Measurements from ENCODE around the gene MPV17L2. TPM values are rescaled to one million over a fixed set of nuclear protein-coding genes. Genes with fewer than 3 reads are reported as not detected.
A peak's percentile ranks its signal among the peaks of the same experiment; 100 is the strongest.

MPV17L2 gene
- polyA plus RNA-seq, 1 donor from 2014 or later: 17.7 TPM

DNA sequence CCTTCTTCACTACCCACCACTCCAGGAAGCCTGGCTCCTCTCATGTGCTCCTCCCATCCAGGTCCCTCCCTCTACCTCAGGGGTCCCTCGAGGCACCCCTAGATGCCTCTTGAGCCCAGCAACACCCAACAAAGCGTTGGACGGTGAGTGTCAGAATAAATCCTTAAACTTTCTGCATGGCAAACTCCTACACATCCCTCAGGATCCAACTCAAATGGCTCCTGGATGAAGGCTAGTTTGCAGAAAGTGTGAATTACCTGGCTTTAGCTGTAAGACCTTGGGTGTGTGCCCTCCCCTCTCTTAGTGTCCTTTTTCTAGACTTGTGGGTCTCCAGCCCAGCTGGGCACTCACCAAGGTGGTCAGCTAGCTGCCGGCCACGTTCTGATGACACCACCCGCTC, 5.4 kb downstream of the MPV17L2 start:
- Histone ChIP-seq H3K9me2 (ENCODE audit: insufficient read depth, low read length) (no peaks in the 10 kb centered on the region), H3K27me3 (ENCODE audit: insufficient read depth, low read depth, low read length) (no peaks in the 10 kb centered on the region), H3K36me3 (ENCODE audit: insufficient read depth, low read length) (no peaks in the 10 kb centered on the region), H2AFZ (ENCODE audit: low read depth, low read length) (no peak overlapping the region), H3K9me3 (ENCODE audit: low read length) (no peaks in the 10 kb centered on the region), H3K4me2 (ENCODE audit: low read length) (no peak overlapping the region), H3K27ac (ENCODE audit: low read length) (no peak overlapping the region), H4K20me1 (ENCODE audit: insufficient read depth) (no peaks in the 10 kb centered on the region), H3F3A (ENCODE audit: insufficient read depth, low read length, poor library complexity, severe bottlenecking) (no peaks in the 10 kb centered on the region), H3K79me2 (replicated peaks; ENCODE audit: insufficient read depth, low read length) (peaks cover 16% of the 10 kb centered on the region), H3K9ac (ENCODE audit: low read length) (no peak overlapping the region), H3K4me3 (ENCODE audit: low read length) (no peak overlapping the region)
- TF ChIP-seq EZH2 (IDR thresholded peaks at IDR 0.05; ENCODE audit: borderline replicate concordance, insufficient read depth, low read length, poor library complexity, severe bottlenecking) (no peak), SMC3 (conservative IDR thresholded peaks at IDR 0.05; ENCODE audit: poor library complexity) (no peak)

- TF ChIP-seq EP300 (conservative IDR thresholded peaks at IDR 0.05; ENCODE audit: poor library complexity, severe bottlenecking): no peak
- TF ChIP-seq MXI1 (conservative IDR thresholded peaks at IDR 0.05; ENCODE audit: poor library complexity, severe bottlenecking): no peak
- no peak for TF ChIP-seq TAF1 (IDR thresholded peaks at IDR 0.05; ENCODE audit: low read depth)
- TF ChIP-seq, protein P1, sequence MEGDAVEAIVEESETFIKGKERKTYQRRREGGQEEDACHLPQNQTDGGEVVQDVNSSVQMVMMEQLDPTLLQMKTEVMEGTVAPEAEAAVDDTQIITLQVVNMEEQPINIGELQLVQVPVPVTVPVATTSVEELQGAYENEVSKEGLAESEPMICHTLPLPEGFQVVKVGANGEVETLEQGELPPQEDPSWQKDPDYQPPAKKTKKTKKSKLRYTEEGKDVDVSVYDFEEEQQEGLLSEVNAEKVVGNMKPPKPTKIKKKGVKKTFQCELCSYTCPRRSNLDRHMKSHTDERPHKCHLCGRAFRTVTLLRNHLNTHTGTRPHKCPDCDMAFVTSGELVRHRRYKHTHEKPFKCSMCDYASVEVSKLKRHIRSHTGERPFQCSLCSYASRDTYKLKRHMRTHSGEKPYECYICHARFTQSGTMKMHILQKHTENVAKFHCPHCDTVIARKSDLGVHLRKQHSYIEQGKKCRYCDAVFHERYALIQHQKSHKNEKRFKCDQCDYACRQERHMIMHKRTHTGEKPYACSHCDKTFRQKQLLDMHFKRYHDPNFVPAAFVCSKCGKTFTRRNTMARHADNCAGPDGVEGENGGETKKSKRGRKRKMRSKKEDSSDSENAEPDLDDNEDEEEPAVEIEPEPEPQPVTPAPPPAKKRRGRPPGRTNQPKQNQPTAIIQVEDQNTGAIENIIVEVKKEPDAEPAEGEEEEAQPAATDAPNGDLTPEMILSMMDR (IDR thresholded peaks at IDR 0.05; ENCODE audit: poor library complexity, severe bottlenecking): no peak
- TF ChIP-seq EZH2 (IDR thresholded peaks at IDR 0.05; ENCODE audit: borderline replicate concordance, insufficient read depth, low read length, poor library complexity, severe bottlenecking): no peak
- no peak for TF ChIP-seq POLR2AphosphoS5 (IDR thresholded peaks at IDR 0.05)
- TF ChIP-seq, protein P2, sequence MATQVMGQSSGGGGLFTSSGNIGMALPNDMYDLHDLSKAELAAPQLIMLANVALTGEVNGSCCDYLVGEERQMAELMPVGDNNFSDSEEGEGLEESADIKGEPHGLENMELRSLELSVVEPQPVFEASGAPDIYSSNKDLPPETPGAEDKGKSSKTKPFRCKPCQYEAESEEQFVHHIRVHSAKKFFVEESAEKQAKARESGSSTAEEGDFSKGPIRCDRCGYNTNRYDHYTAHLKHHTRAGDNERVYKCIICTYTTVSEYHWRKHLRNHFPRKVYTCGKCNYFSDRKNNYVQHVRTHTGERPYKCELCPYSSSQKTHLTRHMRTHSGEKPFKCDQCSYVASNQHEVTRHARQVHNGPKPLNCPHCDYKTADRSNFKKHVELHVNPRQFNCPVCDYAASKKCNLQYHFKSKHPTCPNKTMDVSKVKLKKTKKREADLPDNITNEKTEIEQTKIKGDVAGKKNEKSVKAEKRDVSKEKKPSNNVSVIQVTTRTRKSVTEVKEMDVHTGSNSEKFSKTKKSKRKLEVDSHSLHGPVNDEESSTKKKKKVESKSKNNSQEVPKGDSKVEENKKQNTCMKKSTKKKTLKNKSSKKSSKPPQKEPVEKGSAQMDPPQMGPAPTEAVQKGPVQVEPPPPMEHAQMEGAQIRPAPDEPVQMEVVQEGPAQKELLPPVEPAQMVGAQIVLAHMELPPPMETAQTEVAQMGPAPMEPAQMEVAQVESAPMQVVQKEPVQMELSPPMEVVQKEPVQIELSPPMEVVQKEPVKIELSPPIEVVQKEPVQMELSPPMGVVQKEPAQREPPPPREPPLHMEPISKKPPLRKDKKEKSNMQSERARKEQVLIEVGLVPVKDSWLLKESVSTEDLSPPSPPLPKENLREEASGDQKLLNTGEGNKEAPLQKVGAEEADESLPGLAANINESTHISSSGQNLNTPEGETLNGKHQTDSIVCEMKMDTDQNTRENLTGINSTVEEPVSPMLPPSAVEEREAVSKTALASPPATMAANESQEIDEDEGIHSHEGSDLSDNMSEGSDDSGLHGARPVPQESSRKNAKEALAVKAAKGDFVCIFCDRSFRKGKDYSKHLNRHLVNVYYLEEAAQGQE (IDR thresholded peaks at IDR 0.05; ENCODE audit: borderline replicate concordance): no peak
- TF ChIP-seq SMC3 (conservative IDR thresholded peaks at IDR 0.05; ENCODE audit: poor library complexity): no peak
- no peak for TF ChIP-seq RAD21 (conservative IDR thresholded peaks at IDR 0.05)
- no peaks in the 10 kb centered on the region for H4K20me1 ChIP-seq (ENCODE audit: insufficient read depth)
- H3K27me3 ChIP-seq (ENCODE audit: insufficient read depth, low read depth, low read length): no peaks in the 10 kb centered on the region
- peaks cover 3% of the 10 kb centered on the region for H3F3A ChIP-seq (ENCODE audit: insufficient read depth, low read length, poor library complexity, severe bottlenecking)
- H3K36me3 ChIP-seq (ENCODE audit: insufficient read depth, low read length): no peaks in the 10 kb centered on the region
- H3K9me2 ChIP-seq (ENCODE audit: insufficient read depth, low read length): no peaks in the 10 kb centered on the region
- H3K27ac ChIP-seq (ENCODE audit: low read length): no peak overlapping the region
- H3K9ac ChIP-seq (ENCODE audit: low read length): peak overlapping the region; percentile 96
- no peaks in the 10 kb centered on the region for H3K9me3 ChIP-seq (ENCODE audit: low read length)
- H3K4me2 ChIP-seq (ENCODE audit: low read length): peak overlapping the region; percentile 72
- H3K4me3 ChIP-seq (ENCODE audit: low read length): peak overlapping the region; percentile 92
- no peak overlapping the region for H2AFZ ChIP-seq (ENCODE audit: low read depth, low read length)
- peaks cover 16% of the 10 kb centered on the region for H3K79me2 ChIP-seq (replicated peaks; ENCODE audit: insufficient read depth, low read length)
Measured at GRCh38 chr19:18202397-18202777, 9.4 kb downstream of the MPV17L2 start.
